A673 (cell line): ENCODE results near the gene ATP8B2.

Source experiments
- EZH2 ChIP-seq: fragments of 200-600 bp; sonication (generic); IDR thresholded peaks from 2 replicates; pipeline ENCODE4 v1.6.1; 2017; ENCODE audit warnings: borderline replicate concordance, low read depth, mild to moderate bottlenecking, mixed read lengths, antibody characterized with exemption, low read length; ENCODE audit not compliant: poor library complexity, severe bottlenecking
- TF ChIP-seq, protein P1 (sequence below): fragments of 300-800, 200-600 bp; sonication (generic); conservative IDR thresholded peaks from 2 replicates; pipeline ENCODE4 v1.5.1; 2017; ENCODE audit warnings: low read depth, mild to moderate bottlenecking, antibody characterized with exemption, low read length, moderate library complexity, mixed read lengths

DNA sequence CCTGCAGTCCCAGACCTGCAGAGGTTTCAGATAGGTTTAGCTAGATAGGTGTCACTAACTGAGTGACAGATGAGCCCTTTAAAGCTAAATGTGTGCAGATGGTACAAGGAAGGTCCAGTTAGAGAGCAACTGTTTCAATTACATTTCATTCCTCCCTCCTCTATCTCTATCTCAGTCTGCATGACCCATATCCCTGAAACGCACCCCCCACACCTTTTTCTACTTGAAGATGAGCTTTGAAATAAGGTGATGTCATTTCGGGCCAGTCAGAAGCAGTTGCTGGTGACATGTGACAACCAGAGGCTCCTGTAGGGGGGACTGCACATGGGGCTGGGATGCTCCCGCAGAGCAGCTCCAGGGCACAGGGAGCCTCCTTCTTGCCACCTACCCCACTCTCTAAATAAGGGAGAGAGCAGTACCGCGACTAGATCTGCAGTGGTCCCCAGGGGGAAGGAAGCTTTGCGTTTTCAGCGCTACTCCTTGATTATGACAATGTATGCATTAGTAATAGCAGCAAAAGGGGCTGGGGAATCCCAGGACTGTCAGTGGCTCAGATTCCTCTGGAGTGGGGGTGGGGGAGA lies 4.3 kb downstream of the ATP8B2 start:
- no peak for TF ChIP-seq EZH2
- TF ChIP-seq, protein P1, sequence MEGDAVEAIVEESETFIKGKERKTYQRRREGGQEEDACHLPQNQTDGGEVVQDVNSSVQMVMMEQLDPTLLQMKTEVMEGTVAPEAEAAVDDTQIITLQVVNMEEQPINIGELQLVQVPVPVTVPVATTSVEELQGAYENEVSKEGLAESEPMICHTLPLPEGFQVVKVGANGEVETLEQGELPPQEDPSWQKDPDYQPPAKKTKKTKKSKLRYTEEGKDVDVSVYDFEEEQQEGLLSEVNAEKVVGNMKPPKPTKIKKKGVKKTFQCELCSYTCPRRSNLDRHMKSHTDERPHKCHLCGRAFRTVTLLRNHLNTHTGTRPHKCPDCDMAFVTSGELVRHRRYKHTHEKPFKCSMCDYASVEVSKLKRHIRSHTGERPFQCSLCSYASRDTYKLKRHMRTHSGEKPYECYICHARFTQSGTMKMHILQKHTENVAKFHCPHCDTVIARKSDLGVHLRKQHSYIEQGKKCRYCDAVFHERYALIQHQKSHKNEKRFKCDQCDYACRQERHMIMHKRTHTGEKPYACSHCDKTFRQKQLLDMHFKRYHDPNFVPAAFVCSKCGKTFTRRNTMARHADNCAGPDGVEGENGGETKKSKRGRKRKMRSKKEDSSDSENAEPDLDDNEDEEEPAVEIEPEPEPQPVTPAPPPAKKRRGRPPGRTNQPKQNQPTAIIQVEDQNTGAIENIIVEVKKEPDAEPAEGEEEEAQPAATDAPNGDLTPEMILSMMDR = no peak
